Gastrocnemius medialis (tissue), 4 donors: Measurements from ENCODE around the gene CDC14B.

Source experiments
- POLR2A ChIP-seq, 2 donors: fragments of 450-650 bp; IDR thresholded peaks; one replicate each; pipeline ENCODE4 v1.6.1; 2017; ENCODE audit warnings: antibody characterized with exemption in 2 of 2, mild to moderate bottlenecking in 2 of 2, moderate library complexity in 2 of 2
- TF ChIP-seq, protein P1 (sequence below), 5 experiments: fragments of 450-650 bp in 3 of 5; fragments of 200-600 bp in 2 of 5; sonication (generic) in 2 of 5; IDR thresholded peaks in 4 of 5; conservative IDR thresholded peaks in 1 of 5; 1 replicate in 4 of 5; 2 replicates in 1 of 5; pipeline ENCODE4 v1.5.1; 2016 to 2019; ENCODE audit warnings: antibody characterized with exemption in 5 of 5, mild to moderate bottlenecking in 3 of 5, moderate library complexity in 3 of 5

DNA sequence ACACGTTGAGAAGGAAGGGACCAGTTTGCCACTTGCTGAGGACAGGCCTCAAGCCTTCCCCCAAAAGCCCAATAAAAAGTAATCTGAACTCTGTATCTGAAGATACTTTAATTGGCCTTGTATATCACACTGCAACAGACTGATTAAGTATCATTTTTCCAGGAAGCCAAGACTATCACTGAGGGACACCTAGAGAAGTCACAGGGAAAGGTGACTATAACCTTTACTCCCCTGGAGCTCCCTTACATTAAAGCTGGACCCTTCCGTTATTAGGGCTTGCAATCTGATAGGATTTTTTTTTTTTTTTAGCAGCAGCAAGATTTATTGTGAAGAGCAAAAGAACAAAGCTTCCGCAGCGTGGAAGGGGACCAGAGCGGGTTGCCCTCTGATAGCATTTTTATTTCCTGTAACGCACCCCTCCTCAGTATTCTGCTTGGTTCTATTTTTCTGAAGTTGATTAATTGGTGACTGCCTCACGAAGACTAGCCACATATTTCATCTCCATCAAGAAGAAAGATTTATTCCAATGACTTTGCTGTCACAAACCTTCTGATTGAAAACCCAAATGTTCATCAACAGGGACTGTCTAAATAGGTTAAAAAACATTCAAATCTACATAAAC lies 2.7 kb downstream of the CDC14B start:
- TF ChIP-seq, protein P1, sequence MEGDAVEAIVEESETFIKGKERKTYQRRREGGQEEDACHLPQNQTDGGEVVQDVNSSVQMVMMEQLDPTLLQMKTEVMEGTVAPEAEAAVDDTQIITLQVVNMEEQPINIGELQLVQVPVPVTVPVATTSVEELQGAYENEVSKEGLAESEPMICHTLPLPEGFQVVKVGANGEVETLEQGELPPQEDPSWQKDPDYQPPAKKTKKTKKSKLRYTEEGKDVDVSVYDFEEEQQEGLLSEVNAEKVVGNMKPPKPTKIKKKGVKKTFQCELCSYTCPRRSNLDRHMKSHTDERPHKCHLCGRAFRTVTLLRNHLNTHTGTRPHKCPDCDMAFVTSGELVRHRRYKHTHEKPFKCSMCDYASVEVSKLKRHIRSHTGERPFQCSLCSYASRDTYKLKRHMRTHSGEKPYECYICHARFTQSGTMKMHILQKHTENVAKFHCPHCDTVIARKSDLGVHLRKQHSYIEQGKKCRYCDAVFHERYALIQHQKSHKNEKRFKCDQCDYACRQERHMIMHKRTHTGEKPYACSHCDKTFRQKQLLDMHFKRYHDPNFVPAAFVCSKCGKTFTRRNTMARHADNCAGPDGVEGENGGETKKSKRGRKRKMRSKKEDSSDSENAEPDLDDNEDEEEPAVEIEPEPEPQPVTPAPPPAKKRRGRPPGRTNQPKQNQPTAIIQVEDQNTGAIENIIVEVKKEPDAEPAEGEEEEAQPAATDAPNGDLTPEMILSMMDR (IDR thresholded peaks at IDR 0.05 in 4 of 5, conservative IDR thresholded peaks at IDR 0.05 in 1 of 5), result no peak
- TF ChIP-seq POLR2A (IDR thresholded peaks at IDR 0.05), result no peak
